Activated naive CD8-positive, alpha-beta T cell treated with anti-CD3 and anti-CD28 coated beads, Interleukin-2, amount 10 ng/mL, durations not matched to agents 7 days and 5 days (primary cell): ENCODE data around the gene MARS1. TPM values are rescaled to one million over a fixed set of nuclear protein-coding genes. Genes with fewer than 3 reads are reported as not detected.
A peak's percentile ranks its signal among the peaks of the same experiment; 100 is the strongest.
"Not testable (repeated sequence)": the region's sequence is repeated elsewhere in the genome, so short reads cannot be mapped to it uniquely, and the experiment has no call there.

Experiments
- ATAC-seq: fragments of 150-1000 bp; cut with Tn5 transposase; one replicate; pipeline ENCODE4 v1.10.0; 2021; ENCODE audit warnings: low read depth, moderate library complexity
- POLR2A ChIA-PET: fragments of 350-600 bp; sonication (Branson Sonifier 250); formaldehyde crosslinking; loops from one replicate; lab custom pipeline; 2021; ENCODE audit warnings: antibody characterized with exemption; lab: Charles Lee
- DNase-seq: peaks from one replicate; pipeline ENCODE4 v3.0.0; 2021
- H3K27ac Mint-ChIP-seq: one replicate; pipeline ENCODE4 v1.8.0; 2022; ENCODE audit warnings: mild to moderate bottlenecking, mixed read lengths
- H3K27me3 Mint-ChIP-seq: one replicate; pipeline ENCODE4 v1.8.0; 2022; ENCODE audit warnings: mild to moderate bottlenecking, moderate library complexity, mixed read lengths
- H3K36me3 Mint-ChIP-seq: one replicate; pipeline ENCODE4 v1.8.0; 2021; ENCODE audit warnings: mild to moderate bottlenecking, mixed read lengths
- H3K4me1 Mint-ChIP-seq: one replicate; pipeline ENCODE4 v1.8.0; 2021; ENCODE audit warnings: mixed read lengths
- H3K4me3 Mint-ChIP-seq: one replicate; pipeline ENCODE4 v1.8.0; 2022; ENCODE audit warnings: mild to moderate bottlenecking, moderate library complexity, mixed read lengths
- H3K9me3 Mint-ChIP-seq: one replicate; pipeline ENCODE4 v1.8.0; 2021; ENCODE audit warnings: mixed read lengths
- total RNA-seq, 2 experiments: library from RNA; stranded (reverse); gene quantifications; one replicate each; pipeline ENCODE4 v1.2.3, GENCODE V29; 2021

Gene MARS1
- total RNA-seq, 2 experiments from 2014 or later: 293 to 306 TPM

DNA sequence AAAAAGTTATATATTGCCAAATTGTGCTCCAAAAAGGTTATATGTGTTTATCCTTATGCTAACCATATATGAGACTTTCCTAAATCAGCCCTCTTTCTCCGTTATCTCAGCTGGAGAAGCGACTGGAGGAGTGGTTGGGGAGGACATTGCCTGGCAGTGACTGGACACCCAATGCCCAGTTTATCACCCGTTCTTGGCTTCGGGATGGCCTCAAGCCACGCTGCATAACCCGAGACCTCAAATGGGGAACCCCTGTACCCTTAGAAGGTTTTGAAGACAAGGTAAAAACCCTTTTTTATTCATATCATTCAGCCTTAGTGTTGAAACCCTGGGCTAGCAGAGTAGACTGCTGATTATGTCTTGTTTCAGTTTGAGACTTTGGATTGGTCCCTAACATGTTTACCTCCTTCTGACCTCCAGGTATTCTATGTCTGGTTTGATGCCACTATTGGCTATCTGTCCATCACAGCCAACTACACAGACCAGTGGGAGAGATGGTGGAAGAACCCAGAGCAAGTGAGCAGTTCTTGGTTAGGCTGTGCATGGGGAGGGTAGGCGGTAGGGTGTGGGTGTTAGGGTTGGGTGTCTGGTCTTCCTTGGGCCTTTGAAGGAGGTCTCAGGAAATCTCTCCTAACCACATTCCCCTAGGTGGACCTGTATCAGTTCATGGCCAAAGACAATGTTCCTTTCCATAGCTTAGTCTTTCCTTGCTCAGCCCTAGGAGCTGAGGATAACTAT is 23.9 kb downstream of the MARS1 start:
- Mint-ChIP-seq H3K4me3 (no peak overlapping the region), H3K4me1 (peaks cover 10% of the 10 kb centered on the region), H3K9me3 (no peaks in the 10 kb centered on the region), H3K27ac (peak overlapping the region; percentile 46), H3K27me3 (no peaks in the 10 kb centered on the region), H3K36me3 (peaks cover 33% of the 10 kb centered on the region)
- no peak for ATAC-seq
- POLR2A ChIA-PET: interaction anchor here (0.6 to 3.1 kb wide), 4 partner anchors 7 to 35 kb away, joined by 3 to 16 read pairs (median 4); partner anchors contain the start of gene DDIT3
- DNase-seq: no peak

DNA sequence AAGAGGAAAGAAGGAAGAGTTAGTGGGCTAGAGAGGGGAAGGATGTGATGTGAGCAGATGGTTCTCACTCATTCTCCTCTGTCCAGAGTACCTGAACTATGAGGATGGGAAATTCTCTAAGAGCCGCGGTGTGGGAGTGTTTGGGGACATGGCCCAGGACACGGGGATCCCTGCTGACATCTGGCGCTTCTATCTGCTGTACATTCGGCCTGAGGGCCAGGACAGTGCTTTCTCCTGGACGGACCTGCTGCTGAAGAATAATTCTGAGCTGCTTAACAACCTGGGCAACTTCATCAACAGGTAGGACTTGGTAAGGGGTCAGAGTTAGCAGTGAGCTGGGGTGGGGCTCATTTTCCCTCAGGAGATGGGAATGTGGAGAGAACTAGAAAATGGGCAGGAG is 24.8 kb downstream of the MARS1 start:
- peaks cover 16% of the 10 kb centered on the region for H3K4me1 Mint-ChIP-seq
- POLR2A ChIA-PET: interaction anchor here (0.6 to 1.6 kb wide), 3 partner anchors 8 to 36 kb away, joined by 3 to 4 read pairs (median 3); partner anchors contain the start of gene DDIT3
- peak overlapping the region; percentile 46 for H3K27ac Mint-ChIP-seq
- no peak overlapping the region for H3K4me3 Mint-ChIP-seq
- no peak for ATAC-seq
- H3K27me3 Mint-ChIP-seq: no peaks in the 10 kb centered on the region
- H3K36me3 Mint-ChIP-seq: peaks cover 39% of the 10 kb centered on the region
- no peak for DNase-seq
- no peaks in the 10 kb centered on the region for H3K9me3 Mint-ChIP-seq

DNA sequence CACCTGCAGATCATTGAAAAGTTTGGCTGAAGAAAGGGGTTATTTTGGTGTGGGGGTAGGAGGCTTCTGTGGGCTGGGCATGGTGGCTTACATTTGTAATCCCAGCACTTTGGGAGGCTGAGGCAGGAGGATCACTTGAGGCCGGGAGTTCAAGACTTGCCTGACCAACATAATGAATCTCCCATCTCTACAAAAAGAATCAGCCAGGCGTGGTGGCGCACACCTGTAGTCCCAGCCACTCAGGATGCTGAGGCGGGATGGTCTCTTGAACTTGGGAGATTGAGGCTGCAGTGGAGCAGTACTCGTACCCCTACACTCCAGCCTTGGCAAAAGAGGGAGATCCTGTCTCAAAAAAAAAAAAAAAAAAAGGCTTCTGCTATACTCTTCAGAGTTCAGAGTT is 25.4 kb downstream of the MARS1 start:
- Mint-ChIP-seq H3K4me3 (no peak overlapping the region), H3K27me3 (no peaks in the 10 kb centered on the region), H3K27ac (no peak overlapping the region), H3K9me3 (no peaks in the 10 kb centered on the region), H3K4me1 (peaks cover 20% of the 10 kb centered on the region), H3K36me3 (peaks cover 40% of the 10 kb centered on the region)
- DNase-seq (no peak), ATAC-seq (no peak)
- POLR2A ChIA-PET: interaction anchor here (0.6 kb wide), 2 partner anchors 9 to 482 kb away, joined by 3 to 5 read pairs; no protein-coding TSS in a partner anchor

DNA sequence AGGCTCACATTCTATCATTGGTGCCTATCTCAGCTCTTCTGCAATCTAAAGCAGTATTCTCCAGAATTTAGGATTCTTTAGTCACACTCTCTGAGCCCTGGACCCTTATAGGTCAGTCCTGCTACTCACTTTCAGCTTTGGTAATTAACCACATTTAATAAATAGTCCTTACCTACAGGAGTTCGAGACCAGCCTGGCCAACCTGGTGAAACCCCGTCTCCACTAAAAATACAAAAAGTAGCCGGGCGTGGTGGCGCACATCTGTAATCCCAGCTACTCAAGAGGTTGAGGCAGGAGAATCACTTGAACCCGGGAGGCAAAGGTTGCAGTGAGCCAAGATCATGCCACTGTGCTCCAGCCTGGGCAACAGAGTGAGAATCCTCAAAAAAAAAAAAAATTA is 25.8 kb downstream of the MARS1 start:
- POLR2A ChIA-PET: interaction anchor here (0.6 to 0.9 kb wide), 2 partner anchors 32 to 483 kb away, joined by 3 to 5 read pairs; no protein-coding TSS in a partner anchor
- DNase-seq, ATAC-seq, H3K27me3 Mint-ChIP-seq, H3K27ac Mint-ChIP-seq, H3K9me3 Mint-ChIP-seq, H3K4me3 Mint-ChIP-seq: not testable (repeated sequence)
- peaks cover 41% of the 10 kb centered on the region for H3K36me3 Mint-ChIP-seq
- H3K4me1 Mint-ChIP-seq: peaks cover 23% of the 10 kb centered on the region

DNA sequence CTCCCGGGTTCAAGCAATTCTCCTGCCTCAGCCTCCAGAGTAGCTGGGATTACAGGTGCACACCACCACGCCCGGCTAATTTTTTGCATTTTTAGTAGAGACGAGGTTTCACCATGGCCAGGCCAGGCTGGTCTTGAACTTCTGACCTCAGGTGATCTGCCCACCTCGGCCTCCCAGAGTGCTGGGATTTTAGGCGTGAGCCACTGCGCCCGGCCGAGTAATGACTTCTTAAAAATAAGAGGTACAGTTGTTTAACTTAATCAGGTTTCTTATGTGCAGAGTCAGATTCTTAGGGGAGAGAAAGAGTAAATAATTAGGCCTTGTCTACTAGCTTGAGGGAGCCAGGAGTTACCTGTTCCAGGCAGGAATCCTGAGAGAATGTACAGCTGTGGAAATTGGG is 26.4 kb downstream of the MARS1 start:
- Mint-ChIP-seq H3K36me3 (peaks cover 46% of the 10 kb centered on the region), H3K4me1 (peaks cover 28% of the 10 kb centered on the region)
- ATAC-seq, H3K9me3 Mint-ChIP-seq, H3K27ac Mint-ChIP-seq, H3K4me3 Mint-ChIP-seq, DNase-seq, H3K27me3 Mint-ChIP-seq: not testable (repeated sequence)
- POLR2A ChIA-PET: interaction anchor here (0.9 to 1.2 kb wide), 2 partner anchors 33 to 36 kb away, joined by 3 read pairs; no protein-coding TSS in a partner anchor

DNA sequence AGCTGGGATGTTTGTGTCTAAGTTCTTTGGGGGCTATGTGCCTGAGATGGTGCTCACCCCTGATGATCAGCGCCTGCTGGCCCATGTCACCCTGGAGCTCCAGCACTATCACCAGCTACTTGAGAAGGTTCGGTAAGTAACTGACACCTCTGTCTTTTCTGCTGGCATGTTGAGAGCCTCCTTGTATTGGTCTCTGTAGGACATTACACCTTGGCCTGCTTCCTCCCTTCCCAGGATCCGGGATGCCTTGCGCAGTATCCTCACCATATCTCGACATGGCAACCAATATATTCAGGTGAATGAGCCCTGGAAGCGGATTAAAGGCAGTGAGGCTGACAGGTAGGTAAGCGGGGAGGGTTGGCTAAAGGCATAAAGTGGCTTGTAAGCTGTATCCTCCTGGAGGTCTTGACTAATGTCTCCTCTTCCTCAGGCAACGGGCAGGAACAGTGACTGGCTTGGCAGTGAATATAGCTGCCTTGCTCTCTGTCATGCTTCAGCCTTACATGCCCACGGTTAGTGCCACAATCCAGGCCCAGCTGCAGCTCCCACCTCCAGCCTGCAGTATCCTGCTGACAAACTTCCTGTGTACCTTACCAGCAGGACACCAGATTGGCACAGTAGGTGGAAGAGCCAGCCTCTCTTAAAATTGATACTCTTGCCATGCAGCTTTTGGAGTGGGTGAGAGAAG is 27.0 kb downstream of the MARS1 start:
- ATAC-seq: no peak

DNA sequence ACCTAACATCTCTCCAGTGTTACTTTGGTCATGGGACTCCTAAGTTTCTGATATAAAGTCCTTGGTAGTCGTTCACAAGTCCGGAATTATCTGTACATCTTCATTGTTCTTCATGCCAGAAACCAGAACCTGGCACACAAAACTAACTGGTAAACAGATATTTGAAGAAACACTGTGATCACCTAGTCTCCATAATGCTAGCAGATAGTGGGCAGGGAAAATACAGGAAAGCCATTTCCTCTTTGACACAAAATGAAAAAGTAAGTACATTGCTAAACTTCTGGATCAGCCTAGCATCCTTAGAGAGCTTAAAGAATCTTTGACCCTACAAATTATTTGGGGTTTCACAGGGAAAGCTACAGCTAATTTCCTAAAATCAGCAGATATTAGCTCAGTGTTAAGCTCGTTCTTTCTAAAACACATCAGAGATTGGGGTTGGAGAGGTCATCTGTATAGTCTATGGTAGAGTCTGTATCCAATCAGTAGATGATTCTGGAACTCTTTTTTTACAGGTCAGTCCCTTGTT is 27.6 kb downstream of the MARS1 start:
- Mint-ChIP-seq H3K4me3 (no peak overlapping the region), H3K4me1 (peaks cover 29% of the 10 kb centered on the region), H3K27me3 (no peaks in the 10 kb centered on the region), H3K27ac (no peak overlapping the region), H3K36me3 (peaks cover 50% of the 10 kb centered on the region), H3K9me3 (no peaks in the 10 kb centered on the region)
- no peak for DNase-seq
- POLR2A ChIA-PET: interaction anchor here (0.8 to 1.2 kb wide), 2 partner anchors 15 to 38 kb away, joined by 3 to 5 read pairs; no protein-coding TSS in a partner anchor
- ATAC-seq: no peak

More for the DNA sequence above, 27.0 kb downstream of the MARS1 start:
- Mint-ChIP-seq H3K36me3 (peaks cover 47% of the 10 kb centered on the region), H3K4me1 (peaks cover 29% of the 10 kb centered on the region), H3K27ac (no peak overlapping the region), H3K4me3 (no peak overlapping the region), H3K9me3 (no peaks in the 10 kb centered on the region), H3K27me3 (no peaks in the 10 kb centered on the region)
- DNase-seq: no peak
- POLR2A ChIA-PET: interaction anchor here (0.9 to 1.2 kb wide), 2 partner anchors 33 to 37 kb away, joined by 3 read pairs; no protein-coding TSS in a partner anchor

DNA sequence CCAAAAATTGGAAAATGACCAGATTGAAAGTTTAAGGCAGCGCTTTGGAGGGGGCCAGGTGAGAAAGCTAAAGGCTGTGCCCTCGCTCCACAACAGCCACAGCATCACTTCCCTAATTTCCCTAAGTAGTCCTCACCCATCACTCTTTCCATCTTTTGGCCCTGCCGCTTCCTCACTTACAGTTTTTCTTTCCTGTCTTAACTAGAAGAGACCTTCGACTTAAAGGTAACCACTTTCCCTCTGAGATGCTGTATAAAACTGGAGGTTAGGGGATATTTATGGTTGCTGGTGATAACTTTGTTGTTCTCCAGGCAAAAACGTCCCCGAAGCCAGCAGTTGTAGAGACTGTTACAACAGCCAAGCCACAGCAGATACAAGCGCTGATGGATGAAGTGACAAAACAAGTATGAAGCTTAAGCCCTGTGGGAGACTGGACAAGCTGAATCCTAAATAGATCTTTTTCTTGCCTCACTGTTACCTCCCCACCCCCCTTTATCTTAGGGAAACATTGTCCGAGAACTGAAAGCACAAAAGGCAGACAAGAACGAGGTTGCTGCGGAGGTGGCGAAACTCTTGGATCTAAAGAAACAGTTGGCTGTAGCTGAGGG is 28.2 kb downstream of the MARS1 start:
- H3K4me3 Mint-ChIP-seq: no peak overlapping the region
- H3K4me1 Mint-ChIP-seq: peaks cover 31% of the 10 kb centered on the region

DNA sequence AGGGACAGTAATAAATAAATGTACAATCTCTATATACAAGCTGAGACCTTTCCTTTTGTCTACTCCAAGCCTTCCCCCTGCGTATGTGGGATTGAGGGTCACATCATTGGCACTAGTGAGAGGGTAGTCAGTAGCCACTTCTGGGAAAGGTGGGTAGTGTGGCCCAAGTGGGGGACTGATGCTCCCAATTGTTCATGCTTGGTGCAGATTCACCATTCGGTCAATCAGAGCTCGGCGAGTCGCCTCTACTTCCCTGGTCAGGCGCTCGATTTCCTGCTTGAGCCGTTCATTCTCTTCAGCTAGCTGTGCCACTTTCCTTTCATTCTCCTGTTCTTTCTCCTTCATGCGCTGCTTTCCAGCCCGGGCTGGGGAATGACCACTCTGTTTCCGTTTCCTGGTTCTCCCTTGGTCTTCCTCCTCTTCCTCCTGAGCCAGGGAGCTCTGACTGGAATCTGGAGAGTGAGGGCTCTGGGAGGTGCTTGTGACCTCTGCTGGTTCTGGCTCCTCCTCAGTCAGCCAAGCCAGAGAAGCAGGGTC is 28.8 kb downstream of the MARS1 start:
- Mint-ChIP-seq H3K4me1 (peaks cover 35% of the 10 kb centered on the region), H3K27ac (no peak overlapping the region), H3K36me3 (peaks cover 47% of the 10 kb centered on the region), H3K9me3 (no peaks in the 10 kb centered on the region), H3K27me3 (no peaks in the 10 kb centered on the region), H3K4me3 (no peak overlapping the region)
- DNase-seq (no peak), ATAC-seq (no peak)
- POLR2A ChIA-PET: interaction anchor here (0.8 to 4.9 kb wide), 2 partner anchors 14 to 38 kb away, joined by 5 to 94 read pairs; partner anchors contain the start of gene ARHGAP9

More for the DNA sequence above, 28.2 kb downstream of the MARS1 start:
- peaks cover 50% of the 10 kb centered on the region for H3K36me3 Mint-ChIP-seq
- DNase-seq (no peak), ATAC-seq (no peak)
- POLR2A ChIA-PET: interaction anchor here (0.8 kb wide), 1 partner anchor 15 kb away, joined by 5 read pairs; no protein-coding TSS in a partner anchor
- H3K27ac Mint-ChIP-seq: no peak overlapping the region
- H3K27me3 Mint-ChIP-seq: no peaks in the 10 kb centered on the region
- no peaks in the 10 kb centered on the region for H3K9me3 Mint-ChIP-seq

DNA sequence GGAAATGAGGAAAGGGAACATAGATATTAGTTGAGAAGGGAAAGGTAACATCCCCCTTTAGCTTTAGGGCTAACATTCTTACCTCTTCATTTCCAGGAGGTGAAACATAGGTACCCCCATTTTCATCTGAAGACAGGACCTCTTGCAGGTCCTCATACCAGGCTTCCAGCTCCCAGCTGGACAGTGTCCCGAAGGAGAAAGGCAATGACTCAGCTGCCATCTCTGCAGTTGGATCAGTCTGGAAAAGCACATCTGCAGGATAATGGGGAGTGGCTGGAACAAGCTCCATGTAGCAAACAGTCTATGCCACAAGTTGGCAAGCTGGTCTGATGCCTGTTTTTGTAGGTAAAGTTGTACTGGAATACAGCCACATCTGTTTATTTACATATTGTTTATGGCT is 29.3 kb downstream of the MARS1 start:
- H3K4me3 Mint-ChIP-seq: peak overlapping the region; percentile 42
- H3K27me3 Mint-ChIP-seq: no peaks in the 10 kb centered on the region
- no peak overlapping the region for H3K27ac Mint-ChIP-seq
- peaks cover 45% of the 10 kb centered on the region for H3K36me3 Mint-ChIP-seq
- no peak for ATAC-seq
- POLR2A ChIA-PET: interaction anchor here (3.8 to 4.9 kb wide), 2 partner anchors 28 to 38 kb away, joined by 24 to 94 read pairs; partner anchors contain the start of genes ARHGAP9 and MARS1
- no peak for DNase-seq
- peaks cover 37% of the 10 kb centered on the region for H3K4me1 Mint-ChIP-seq
- no peaks in the 10 kb centered on the region for H3K9me3 Mint-ChIP-seq

DNA sequence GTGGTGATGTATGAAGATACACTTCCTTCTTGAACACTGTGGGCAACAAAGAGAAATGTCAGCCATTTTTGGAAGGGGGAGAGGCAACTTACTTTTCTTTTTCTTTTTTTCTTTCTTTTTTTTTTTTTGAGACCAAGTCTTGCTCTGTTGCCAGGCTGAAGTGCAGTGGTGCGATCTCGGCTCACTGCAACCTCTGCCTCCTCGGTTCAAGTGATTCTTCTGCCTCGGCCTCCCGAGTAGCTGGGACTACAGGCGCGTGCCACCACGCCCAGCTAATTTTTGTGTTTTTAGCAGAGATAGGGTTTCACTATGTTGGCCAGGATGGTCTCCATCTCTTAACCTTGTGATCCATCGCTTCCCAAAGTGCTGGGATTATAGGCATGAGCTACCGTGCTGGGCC is 29.9 kb downstream of the MARS1 start:
- POLR2A ChIA-PET: interaction anchor here (3.3 to 4.9 kb wide), 3 partner anchors 7 to 39 kb away, joined by 16 to 94 read pairs (median 24); partner anchors contain the start of genes ARHGAP9 and MARS1

DNA sequence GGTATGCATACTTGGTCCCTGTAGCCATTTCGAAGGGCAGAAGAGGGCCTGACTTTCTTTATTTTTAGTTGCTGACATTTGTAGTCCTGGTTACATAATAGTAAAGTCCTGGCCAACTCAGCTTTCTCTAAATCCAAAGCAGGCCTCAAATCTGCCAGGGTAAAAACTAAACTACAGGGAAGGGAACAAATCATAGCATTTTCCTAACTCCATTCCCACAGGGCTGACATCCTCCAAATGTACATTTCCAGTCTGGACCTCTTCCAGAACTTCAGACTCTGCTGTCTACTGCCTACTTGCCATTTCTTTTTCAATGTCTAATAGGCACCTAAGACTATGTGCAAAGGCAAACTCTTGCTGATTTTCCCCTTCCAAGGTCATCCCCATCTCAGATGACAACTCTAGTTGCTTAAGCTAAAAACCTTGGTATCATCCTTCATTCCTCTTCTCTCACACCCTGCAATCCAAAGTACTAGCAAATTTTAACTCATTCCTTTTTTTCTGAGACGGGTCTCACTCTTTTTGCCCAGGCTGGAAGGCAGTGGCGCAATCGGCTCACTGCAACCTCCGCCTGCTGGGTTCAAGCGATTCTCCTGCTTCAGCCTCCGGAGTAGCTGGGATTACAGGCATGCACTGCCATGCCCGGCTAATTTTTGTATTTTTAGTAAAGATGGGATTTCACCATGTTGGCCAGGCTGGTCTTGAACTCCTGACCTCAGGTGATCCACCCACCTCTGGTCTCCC is 30.5 kb downstream of the MARS1 start:
- ATAC-seq: no peak
- H3K4me3 Mint-ChIP-seq: peak overlapping the region; percentile 96
- H3K27ac Mint-ChIP-seq: peak overlapping the region; percentile 100
- H3K4me1 Mint-ChIP-seq: peaks cover 39% of the 10 kb centered on the region
- no peak for DNase-seq
- H3K36me3 Mint-ChIP-seq: peaks cover 35% of the 10 kb centered on the region
- POLR2A ChIA-PET: interaction anchor here (1.2 to 4.9 kb wide), 6 partner anchors 8 to 227 kb away, joined by 3 to 94 read pairs (median 16); partner anchors contain the start of genes ARHGAP9, DCTN2, GLI1 and MARS1
- H3K9me3 Mint-ChIP-seq: no peaks in the 10 kb centered on the region
- no peaks in the 10 kb centered on the region for H3K27me3 Mint-ChIP-seq

More for the DNA sequence above, 29.9 kb downstream of the MARS1 start:
- not testable (repeated sequence) for ATAC-seq, H3K27me3 Mint-ChIP-seq, DNase-seq, H3K9me3 Mint-ChIP-seq
- Mint-ChIP-seq H3K4me3 (peak overlapping the region; percentile 42), H3K4me1 (peaks cover 39% of the 10 kb centered on the region), H3K36me3 (peaks cover 40% of the 10 kb centered on the region), H3K27ac (peak overlapping the region; percentile 55)
